ENCODE results near the gene MADCAM1.

Gene MADCAM1

DNA sequence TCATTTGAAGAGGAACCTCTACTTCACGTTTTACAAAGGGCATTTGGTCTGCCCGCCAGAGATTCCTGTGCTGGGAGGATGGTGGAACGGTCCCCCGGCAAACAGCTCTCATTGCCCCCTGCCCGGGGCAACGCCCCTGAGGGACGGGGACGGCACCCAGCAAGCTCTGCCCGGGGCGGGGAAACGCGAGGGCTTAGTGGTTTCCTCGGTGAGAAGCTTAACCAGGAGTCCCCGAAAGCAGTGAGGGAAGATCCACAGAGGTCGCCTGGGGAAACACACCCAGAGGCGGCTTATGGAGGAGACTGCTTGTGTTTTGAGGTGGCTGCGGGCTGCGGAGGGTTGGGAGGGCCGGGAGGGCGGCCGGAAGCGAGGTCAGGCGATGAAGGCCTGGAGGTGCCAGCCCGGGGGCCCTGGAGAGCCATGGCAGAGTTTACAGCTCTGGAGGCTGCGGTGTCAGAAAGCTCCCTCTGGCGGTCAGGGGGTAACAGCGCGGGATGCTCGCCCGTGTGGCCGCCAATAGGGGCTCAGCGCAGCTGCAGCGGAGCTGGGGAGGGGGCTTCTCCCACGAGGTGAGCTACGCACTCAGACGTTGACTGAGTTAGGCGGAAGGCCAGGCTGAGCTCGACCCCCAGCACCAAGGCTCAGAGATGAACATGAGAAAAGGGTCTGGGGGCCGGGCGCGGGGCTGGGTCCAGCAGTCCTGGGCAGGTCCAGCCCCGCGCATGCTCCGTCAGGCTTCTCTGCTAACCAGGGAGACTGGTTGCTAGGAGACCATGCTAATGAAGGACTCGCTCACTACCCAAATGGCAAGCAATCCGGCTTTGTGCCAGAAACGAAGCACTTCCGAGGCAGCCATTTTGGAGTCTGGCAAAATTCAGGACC is 10.4 kb downstream of the MADCAM1 start:
- under 1% methylated on average over 43 of the region's 48 CpGs for WGBS (ENCODE audit: insufficient coverage)
- POLR2A ChIA-PET, result interaction anchor here (1.2 kb wide), 1 partner anchor 18 kb away, joined by 5 read pairs; no protein-coding TSS in a partner anchor
- H3K4me3 ChIP-seq (ENCODE audit: control insufficient read depth in 1 of 7, extremely low read depth in 1 of 7, insufficient read depth in 4 of 7, low read depth in 2 of 7, low read length in 6 of 7), result peak overlapping the region; percentile 86 to 97 (median 93)
- peak; percentile 96 to 100 (median 100) for DNase-seq
- H3K27ac ChIP-seq (ENCODE audit: insufficient read depth in 1 of 2, low read depth in 1 of 2, low read length in 2 of 2, poor library complexity in 1 of 2, severe bottlenecking in 2 of 2), result peak overlapping the region; percentile 96 to 99
- CTCF ChIA-PET, result interaction anchor here (0.7 to 4.7 kb wide), 10 partner anchors 9 to 172 kb away, joined by 3 to 23 read pairs (median 6); partner anchors contain the start of gene CDC34
- H3K36me3 ChIP-seq (ENCODE audit: control insufficient read depth in 4 of 4, insufficient read depth in 4 of 4, low read length in 3 of 4), result peaks cover 0 to 12% (median 6%) of the 10 kb centered on the region in 4 experiments
- peaks cover 0 to 40% (median 30%) of the 10 kb centered on the region in 4 experiments for H3K4me1 ChIP-seq (ENCODE audit: control extremely low read depth in 1 of 4, control insufficient read depth in 4 of 4, insufficient read depth in 4 of 4, low read length in 3 of 4)
- H3K9me3 ChIP-seq (ENCODE audit: control extremely low read depth in 1 of 5, control insufficient read depth in 4 of 5, insufficient read depth in 2 of 5, low read depth in 1 of 5, low read length in 4 of 5), result no peaks in the 10 kb centered on the region
- no peaks in the 10 kb centered on the region for H3K27me3 ChIP-seq (replicated peaks in 2 of 5; ENCODE audit: control insufficient read depth in 4 of 5, insufficient read depth in 5 of 5, low read length in 4 of 5)

DNA sequence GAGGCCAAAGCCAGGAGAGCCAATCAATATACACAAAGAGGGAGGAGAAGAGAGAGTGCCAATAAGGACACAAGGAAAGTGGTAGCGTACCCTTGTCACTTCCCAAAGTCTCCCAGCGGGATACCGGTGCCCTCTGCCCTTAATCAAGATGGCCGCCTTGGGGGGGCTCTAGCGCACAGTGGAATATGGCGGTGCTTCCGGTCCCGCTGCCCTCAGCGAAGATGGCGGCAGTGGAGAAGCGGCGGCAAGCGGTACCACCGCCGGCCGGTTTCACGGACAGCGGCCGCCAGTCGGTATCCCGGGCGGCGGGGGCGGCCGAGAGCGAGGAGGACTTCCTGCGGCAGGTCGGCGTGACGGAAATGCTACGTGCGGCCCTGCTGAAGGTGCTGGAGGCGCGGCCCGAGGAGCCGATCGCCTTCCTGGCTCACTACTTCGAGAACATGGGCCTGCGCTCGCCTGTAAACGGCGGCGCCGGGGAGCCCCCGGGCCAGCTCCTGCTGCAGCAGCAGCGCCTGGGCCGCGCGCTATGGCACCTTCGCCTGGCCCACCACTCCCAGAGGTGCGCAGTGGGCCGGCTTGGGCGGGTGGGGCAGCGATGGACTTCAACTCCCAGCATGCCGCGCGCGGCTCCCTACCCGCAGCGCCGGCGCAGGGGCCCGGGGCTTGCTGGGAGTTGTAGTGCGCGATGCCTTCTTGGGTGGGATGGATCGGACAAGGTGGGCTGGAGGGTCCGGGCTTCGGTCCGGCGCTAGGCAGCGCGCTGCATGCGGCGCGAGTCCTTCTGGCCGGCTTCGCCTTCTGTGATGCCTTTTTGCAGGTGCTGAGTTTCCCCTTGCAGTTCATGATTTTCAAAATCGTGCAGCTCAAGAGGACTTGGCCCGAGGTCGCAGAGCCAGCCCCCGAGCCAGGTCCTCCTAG is 11.3 kb downstream of the MADCAM1 start, which contains the start of gene TPGS1:
Gene TPGS1 (plus strand): TSS at position 212 of the 918 bp plus-strand sequence. CDS start 10 bp downstream, at position 222.
- Histone ChIP-seq H3K36me3 (ENCODE audit: control insufficient read depth in 4 of 4, insufficient read depth in 4 of 4, low read length in 3 of 4) (peaks cover 0 to 12% (median 6%) of the 10 kb centered on the region in 4 experiments), H3K4me3 (ENCODE audit: control insufficient read depth in 1 of 7, extremely low read depth in 1 of 7, insufficient read depth in 4 of 7, low read depth in 2 of 7, low read length in 6 of 7) (peak within 1 kb of the TSS; percentile 86 to 97 (median 93)), H3K9me3 (ENCODE audit: control extremely low read depth in 1 of 5, control insufficient read depth in 4 of 5, insufficient read depth in 2 of 5, low read depth in 1 of 5, low read length in 4 of 5) (no peaks in the 10 kb centered on the region), H3K4me1 (ENCODE audit: control extremely low read depth in 1 of 4, control insufficient read depth in 4 of 4, insufficient read depth in 4 of 4, low read length in 3 of 4) (peaks cover 0 to 40% (median 32%) of the 10 kb centered on the region in 4 experiments), H3K27me3 (replicated peaks in 2 of 5; ENCODE audit: control insufficient read depth in 4 of 5, insufficient read depth in 5 of 5, low read length in 4 of 5) (no peaks in the 10 kb centered on the region), H3K27ac (ENCODE audit: insufficient read depth in 1 of 2, low read depth in 1 of 2, low read length in 2 of 2, poor library complexity in 1 of 2, severe bottlenecking in 2 of 2) (peak within 1 kb of the TSS; percentile 96 to 99)
- CTCF ChIA-PET, result interaction anchor here (0.7 to 4.7 kb wide), 8 partner anchors 9 to 173 kb away, joined by 3 to 23 read pairs (median 6); partner anchors contain the start of gene CDC34
- peak; percentile 69 to 100 (median 75) for DNase-seq
- POLR2A ChIA-PET, result no interaction called here
- WGBS (ENCODE audit: insufficient coverage), result 1% methylated on average over 77 of the region's 81 CpGs

DNA sequence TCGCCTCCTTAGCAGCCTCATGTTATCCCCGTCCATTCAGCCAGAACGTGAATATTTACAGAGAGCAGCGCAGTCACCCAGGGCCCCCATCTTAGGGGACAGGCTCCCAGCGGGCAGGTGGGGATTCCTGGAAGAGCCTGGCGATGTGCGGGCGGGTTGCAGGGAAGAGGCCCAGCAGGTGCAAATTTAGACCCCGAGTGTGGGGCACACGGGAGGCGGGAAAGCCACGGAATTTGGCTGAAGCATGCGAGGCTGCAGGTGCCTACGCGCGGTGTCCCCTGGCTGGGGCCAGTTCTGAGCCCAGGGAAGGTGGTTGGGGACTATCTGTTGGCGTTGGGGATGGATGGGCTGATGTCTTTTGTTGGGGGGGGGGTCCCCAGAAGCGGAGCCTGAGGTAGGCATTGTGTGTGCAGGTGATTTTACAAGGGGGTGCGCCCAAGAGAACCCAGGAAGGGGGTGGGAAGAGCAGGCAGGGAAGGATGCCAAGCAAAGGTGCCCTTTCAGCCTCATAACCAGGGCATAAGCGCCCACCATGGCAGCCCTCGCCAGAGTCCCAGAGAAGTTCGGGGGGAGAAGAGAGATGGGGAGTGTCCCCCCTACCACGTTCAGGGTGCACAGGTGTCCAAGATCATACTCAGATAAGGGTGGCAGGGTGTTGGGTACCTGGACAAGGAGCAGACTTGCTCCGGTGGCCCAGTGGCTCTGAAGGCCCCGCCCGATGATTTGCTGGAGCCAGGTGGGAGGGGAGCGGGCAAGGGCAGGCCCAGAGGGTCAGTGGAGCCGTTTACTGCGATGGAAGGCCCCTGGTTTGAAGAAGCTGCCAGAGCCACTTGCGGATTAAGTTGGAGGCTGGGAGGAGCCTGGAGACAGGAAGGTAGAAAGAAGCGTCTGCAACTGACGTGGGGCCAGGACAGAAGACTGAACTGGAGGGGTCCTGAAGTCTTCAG is 12.2 kb downstream of the MADCAM1 start:
- ChIA-PET POLR2A (no interaction called here), CTCF (interaction anchor here (1.1 to 4.3 kb wide), 2 partner anchors 13 to 22 kb away, joined by 3 to 56 read pairs; partner anchors contain the start of gene CDC34)
- DNase-seq, result no peak
- Histone ChIP-seq H3K4me3 (ENCODE audit: control insufficient read depth in 1 of 7, extremely low read depth in 1 of 7, insufficient read depth in 4 of 7, low read depth in 2 of 7, low read length in 6 of 7) (peak overlapping the region; percentile 86 to 97 (median 93)), H3K36me3 (ENCODE audit: control insufficient read depth in 4 of 4, insufficient read depth in 4 of 4, low read length in 3 of 4) (peaks cover 0 to 12% (median 6%) of the 10 kb centered on the region in 4 experiments), H3K27me3 (replicated peaks in 2 of 5; ENCODE audit: control insufficient read depth in 4 of 5, insufficient read depth in 5 of 5, low read length in 4 of 5) (no peaks in the 10 kb centered on the region), H3K9me3 (ENCODE audit: control extremely low read depth in 1 of 5, control insufficient read depth in 4 of 5, insufficient read depth in 2 of 5, low read depth in 1 of 5, low read length in 4 of 5) (no peaks in the 10 kb centered on the region), H3K4me1 (ENCODE audit: control extremely low read depth in 1 of 4, control insufficient read depth in 4 of 4, insufficient read depth in 4 of 4, low read length in 3 of 4) (peaks cover 0 to 37% (median 32%) of the 10 kb centered on the region in 4 experiments), H3K27ac (ENCODE audit: insufficient read depth in 1 of 2, low read depth in 1 of 2, low read length in 2 of 2, poor library complexity in 1 of 2, severe bottlenecking in 2 of 2) (no peak overlapping the region)
- 74% methylated on average over 28 of the region's 32 CpGs for WGBS (ENCODE audit: insufficient coverage)

DNA sequence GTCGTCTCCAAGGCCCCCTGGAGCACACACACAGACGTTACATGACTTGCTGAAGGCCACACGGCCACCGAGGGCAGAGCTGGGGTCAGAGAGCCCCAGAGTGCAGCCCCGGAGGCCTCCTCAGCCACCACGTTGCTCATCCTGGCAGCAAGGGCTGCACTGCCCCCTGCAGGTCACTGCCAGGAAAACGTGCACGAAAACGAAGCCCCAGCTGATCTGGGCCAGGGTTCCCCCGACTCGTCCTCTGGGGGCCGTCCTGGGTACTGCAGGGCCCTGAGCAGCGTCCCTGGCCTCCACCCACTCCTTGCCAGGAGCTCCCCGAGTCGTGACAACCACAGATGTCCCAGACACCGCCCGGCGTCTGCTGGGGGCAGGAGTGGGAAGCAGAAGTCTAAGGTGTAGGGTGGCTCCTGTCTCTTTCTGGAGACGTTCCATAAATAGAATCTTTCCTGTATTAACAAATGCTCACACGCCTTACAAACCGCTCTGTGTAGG is 14.4 kb downstream of the MADCAM1 start:
- Histone ChIP-seq H3K9me3 (ENCODE audit: control extremely low read depth in 1 of 5, control insufficient read depth in 4 of 5, insufficient read depth in 2 of 5, low read depth in 1 of 5, low read length in 4 of 5) (no peaks in the 10 kb centered on the region), H3K4me1 (ENCODE audit: control extremely low read depth in 1 of 4, control insufficient read depth in 4 of 4, insufficient read depth in 4 of 4, low read length in 3 of 4) (peaks cover 0 to 34% (median 31%) of the 10 kb centered on the region in 4 experiments), H3K27ac (ENCODE audit: insufficient read depth in 1 of 2, low read depth in 1 of 2, low read length in 2 of 2, poor library complexity in 1 of 2, severe bottlenecking in 2 of 2) (peak overlapping the region in 1 of 2 experiments; percentile 78), H3K36me3 (ENCODE audit: control insufficient read depth in 4 of 4, insufficient read depth in 4 of 4, low read length in 3 of 4) (peaks cover 0 to 15% (median 11%) of the 10 kb centered on the region in 4 experiments), H3K4me3 (ENCODE audit: control insufficient read depth in 1 of 7, extremely low read depth in 1 of 7, insufficient read depth in 4 of 7, low read depth in 2 of 7, low read length in 6 of 7) (peak overlapping the region in 6 of 7 experiments; percentile 19 to 82 (median 63)), H3K27me3 (replicated peaks in 2 of 5; ENCODE audit: control insufficient read depth in 4 of 5, insufficient read depth in 5 of 5, low read length in 4 of 5) (no peaks in the 10 kb centered on the region)
- POLR2A ChIA-PET, result interaction anchor here (0.6 to 2.3 kb wide), 5 partner anchors 21 to 624 kb away, joined by 3 to 10 read pairs (median 4); partner anchors contain the start of gene CDC34
- CTCF ChIA-PET, result interaction anchor here (0.9 to 4.3 kb wide), 12 partner anchors 9 to 244 kb away, joined by 3 to 56 read pairs (median 4); partner anchors contain the start of gene CDC34
- 9% methylated on average over 19 of the region's 21 CpGs for WGBS (ENCODE audit: insufficient coverage)
- DNase-seq, result peak; percentile 93 to 96 (median 94)

DNA sequence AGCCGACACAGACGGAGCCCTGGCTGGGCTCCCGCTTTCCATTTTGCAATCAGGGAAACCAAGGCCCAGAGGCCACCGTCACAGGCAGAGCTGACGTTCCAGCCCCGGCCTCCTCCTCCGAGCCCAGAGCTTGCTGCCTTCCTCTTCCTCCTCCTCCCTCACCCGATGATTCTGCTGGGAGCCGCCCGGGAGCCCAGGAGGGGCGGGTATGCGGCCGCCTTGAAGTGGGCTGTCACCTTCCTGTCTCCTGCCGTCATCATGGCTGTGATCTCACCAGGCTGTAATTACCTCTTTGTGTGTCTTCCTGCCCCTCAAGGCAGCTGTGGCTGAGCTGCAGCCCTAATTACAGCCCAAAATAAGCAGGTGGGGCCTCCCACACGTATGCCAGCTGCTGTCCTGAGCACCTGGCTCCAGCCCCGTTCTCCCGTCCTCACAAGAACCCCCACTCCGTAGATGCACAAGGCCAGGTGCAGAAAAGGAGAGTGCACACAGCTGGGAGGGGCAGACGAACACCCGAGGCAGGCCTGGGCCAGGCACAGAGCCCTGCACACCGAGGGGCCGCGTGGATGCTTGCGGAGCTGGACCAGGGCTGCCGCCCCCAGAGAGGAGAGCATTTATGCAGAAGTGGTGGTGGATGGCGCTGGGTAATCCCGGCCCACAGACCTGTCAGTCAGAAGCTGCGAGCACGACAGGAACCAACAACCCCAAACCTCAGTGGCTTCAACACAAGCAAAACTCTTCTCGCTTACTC is 15.0 kb downstream of the MADCAM1 start:
- ChIA-PET POLR2A (interaction anchor here (0.6 to 2.3 kb wide), 4 partner anchors 20 to 1024 kb away, joined by 3 to 10 read pairs (median 5); partner anchors contain the start of gene CDC34), CTCF (interaction anchor here (1.2 to 4.3 kb wide), 11 partner anchors 9 to 244 kb away, joined by 3 to 56 read pairs (median 4); partner anchors contain the start of gene CDC34)
- peak; percentile 73 to 86 (median 85) for DNase-seq
- 13% methylated on average over 23 of the region's 30 CpGs for WGBS (ENCODE audit: insufficient coverage)
- Histone ChIP-seq H3K4me1 (ENCODE audit: control extremely low read depth in 1 of 4, control insufficient read depth in 4 of 4, insufficient read depth in 4 of 4, low read length in 3 of 4) (peaks cover 0 to 31% (median 28%) of the 10 kb centered on the region in 4 experiments), H3K36me3 (ENCODE audit: control insufficient read depth in 4 of 4, insufficient read depth in 4 of 4, low read length in 3 of 4) (peaks cover 0 to 15% (median 11%) of the 10 kb centered on the region in 4 experiments), H3K27me3 (replicated peaks in 2 of 5; ENCODE audit: control insufficient read depth in 4 of 5, insufficient read depth in 5 of 5, low read length in 4 of 5) (no peaks in the 10 kb centered on the region), H3K9me3 (ENCODE audit: control extremely low read depth in 1 of 5, control insufficient read depth in 4 of 5, insufficient read depth in 2 of 5, low read depth in 1 of 5, low read length in 4 of 5) (no peaks in the 10 kb centered on the region), H3K27ac (ENCODE audit: insufficient read depth in 1 of 2, low read depth in 1 of 2, low read length in 2 of 2, poor library complexity in 1 of 2, severe bottlenecking in 2 of 2) (peak overlapping the region in 1 of 2 experiments; percentile 78), H3K4me3 (ENCODE audit: control insufficient read depth in 1 of 7, extremely low read depth in 1 of 7, insufficient read depth in 4 of 7, low read depth in 2 of 7, low read length in 6 of 7) (peak overlapping the region in 6 of 7 experiments; percentile 5 to 82 (median 63))
